Measurements from ENCODE around the gene PGAM1. TPM values are rescaled to one million over a fixed set of nuclear protein-coding genes. Genes with fewer than 3 reads are reported as not detected.

PGAM1 gene
- total and polyA plus RNA-seq, 9 of the 15 experiments (the other 6 are each of a cell fraction or from before 2014, with no cell fraction given) = 40.3 to 559 (median 269) TPM

GRCh38 chr10:97463363-97464132, 37.6 kb downstream of the PGAM1 start (continued):
- TF ChIP-seq REST (IDR thresholded peaks at IDR 0.05; ENCODE audit: borderline replicate concordance) = peak; percentile 46; the same call in 1 of the 2 replicates
- TF ChIP-seq REST (CRISPR knock-in tag; IDR thresholded peaks at IDR 0.05; ENCODE audit: low read depth) = no peak
- TF ChIP-seq SRSF9 (IDR thresholded peaks at IDR 0.05; ENCODE audit: borderline replicate concordance, low read depth, low read length) = no peak
- TF ChIP-seq PPARD (CRISPR knock-in tag; IDR thresholded peaks at IDR 0.05) = no peak
- TF ChIP-seq ZC3H8 (IDR thresholded peaks at IDR 0.05) = no peak
- TF ChIP-seq CTCF (IDR thresholded peaks at IDR 0.05 in 2 of 3, conservative IDR thresholded peaks at IDR 0.05 in 1 of 3; ENCODE audit: insufficient read depth in 2 of 3, low read depth in 1 of 3, low read length in 3 of 3) = peak; percentile 75 to 78 (median 76)
- TF ChIP-seq CBFB (CRISPR knock-in tag; IDR thresholded peaks at IDR 0.05) = no peak
- 0 out of 2 replicates have a peak, but pooled peaks have one; percentile 12 for TF ChIP-seq RB1 (IDR thresholded peaks at IDR 0.05; ENCODE audit: low read depth)
- peak; percentile 68; the same call in 1 of the 2 replicates for TF ChIP-seq CEBPG (CRISPR knock-in tag; IDR thresholded peaks at IDR 0.05)
- TF ChIP-seq CEBPG (tag; conservative IDR thresholded peaks at IDR 0.05 in 1 of 2, IDR thresholded peaks at IDR 0.05 in 1 of 2) = peak; percentile 32 to 81; a peak in 3 of 4 replicates
- peak; percentile 99 for TF ChIP-seq ZNF766 (CRISPR knock-in tag; conservative IDR thresholded peaks at IDR 0.05)
- peak; percentile 31; the same call in 1 of the 2 replicates for TF ChIP-seq DEAF1 (CRISPR knock-in tag; IDR thresholded peaks at IDR 0.05)
- no peak for TF ChIP-seq HDAC2 (IDR thresholded peaks at IDR 0.05)
- TF ChIP-seq DNMT1 (IDR thresholded peaks at IDR 0.05) = no peak
- no peak for TF ChIP-seq EP300 (IDR thresholded peaks at IDR 0.05; ENCODE audit: low read length)
- peak; percentile 54; the same call in 1 of the 2 replicates for TF ChIP-seq SMC3 (conservative IDR thresholded peaks at IDR 0.05; ENCODE audit: insufficient read depth, low read depth, low read length)
- TF ChIP-seq MTA1 (IDR thresholded peaks at IDR 0.05; ENCODE audit: borderline replicate concordance) = no peak

Measured in K562 (cell line).